NCI-H2107 treated with DMSO at 0.1 percent for 48 hours (cell line): ENCODE measurements around the gene IL7R.
"Not testable (repeated sequence)": the region's sequence is repeated elsewhere in the genome, so short reads cannot be mapped to it uniquely, and the experiment has no call there.

Experiments used
- DNase-seq: peaks from one replicate; lab custom pipeline; 2025; ENCODE audit not compliant: unreplicated experiment; lab: John Stamatoyannopoulos, UW

The IL7R gene

GRCh38 chr5:35838370-35839042, 18.2 kb upstream of the IL7R start:
- no peak for DNase-seq

DNA sequence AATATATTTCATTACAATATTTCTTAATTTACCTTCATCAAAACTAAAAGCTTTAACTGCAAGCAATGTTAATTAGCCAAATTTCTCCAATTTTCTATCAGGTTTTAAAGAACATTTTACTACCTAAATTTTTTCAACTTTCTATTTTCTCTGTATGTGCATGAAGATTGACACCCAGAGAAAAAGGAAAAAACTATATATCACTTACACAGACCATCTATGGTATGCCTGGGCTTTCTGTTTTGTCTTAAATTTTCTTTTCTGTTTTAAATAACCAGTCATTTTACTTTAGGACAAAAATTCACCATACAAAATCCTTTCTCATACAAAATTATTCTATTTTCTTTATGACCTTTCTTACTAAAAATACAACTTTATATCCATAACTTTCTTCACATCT, 13.8 kb upstream of the IL7R start:
- DNase-seq: no peak

DNA sequence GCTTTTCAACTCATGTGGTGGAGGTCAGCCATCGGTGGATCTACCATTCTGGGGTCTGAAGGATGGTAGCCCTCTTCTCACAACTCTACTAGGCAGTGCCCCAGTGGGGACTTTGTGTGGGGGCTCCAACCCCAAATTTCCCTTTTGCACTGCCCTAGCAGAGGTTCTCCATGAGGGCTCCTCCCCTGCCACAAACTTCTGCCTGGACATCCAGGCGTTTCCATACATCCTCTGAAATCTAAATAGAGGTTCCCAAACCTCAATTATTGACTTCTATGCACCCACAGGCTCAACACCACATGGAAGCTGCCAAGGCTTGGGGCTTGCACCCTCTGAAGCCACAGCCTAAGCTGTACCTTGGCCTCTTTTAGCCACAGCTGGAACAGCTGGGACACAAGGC, 11.2 kb upstream of the IL7R start:
- not testable (repeated sequence) for DNase-seq

GRCh38 chr5:35847491-35847890, 9.2 kb upstream of the IL7R start:
- DNase-seq: no peak

DNA sequence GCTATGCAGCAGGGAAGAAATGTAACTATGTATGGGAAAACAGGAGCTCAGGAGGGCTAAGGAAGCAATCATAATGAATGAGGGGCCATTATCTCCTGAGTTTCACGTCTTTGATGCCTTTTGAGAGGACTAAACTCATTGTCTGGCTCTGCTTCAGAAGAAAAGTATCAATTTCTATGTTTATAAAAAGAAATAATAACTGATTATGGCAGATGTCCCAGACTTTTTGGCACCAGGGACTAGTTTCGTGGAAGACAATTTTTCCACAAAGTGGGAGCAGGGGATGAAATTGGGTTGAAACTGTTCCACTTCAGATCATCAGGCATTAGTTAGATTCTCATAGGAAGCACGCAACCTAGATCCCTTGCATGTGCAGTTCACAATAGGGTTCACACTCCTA, 8.7 kb upstream of the IL7R start:
- DNase-seq: no peak

DNA sequence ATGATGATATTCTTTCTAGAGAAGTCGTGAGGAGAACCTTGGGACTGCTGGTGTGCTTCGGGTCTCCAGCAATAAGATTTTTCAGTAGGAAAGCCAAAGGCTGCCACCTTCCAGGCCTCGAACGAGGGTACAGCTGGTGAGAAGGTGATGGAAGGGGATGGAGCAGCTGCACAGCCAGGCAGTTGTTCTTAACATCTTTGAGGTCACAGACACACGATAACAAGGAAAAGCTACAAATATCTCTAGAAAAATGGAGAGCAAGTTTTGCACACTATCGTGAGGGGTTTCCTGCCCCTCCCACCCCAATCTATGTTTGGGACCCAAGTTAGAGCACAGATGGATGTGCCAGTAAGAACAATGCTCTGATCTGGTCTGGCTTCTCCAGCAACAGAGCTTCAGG, 6.8 kb upstream of the IL7R start:
- no peak for DNase-seq

- no peak for DNase-seq
Observed at GRCh38 chr5:35850967-35851680, 5.6 kb upstream of the IL7R start.

DNA sequence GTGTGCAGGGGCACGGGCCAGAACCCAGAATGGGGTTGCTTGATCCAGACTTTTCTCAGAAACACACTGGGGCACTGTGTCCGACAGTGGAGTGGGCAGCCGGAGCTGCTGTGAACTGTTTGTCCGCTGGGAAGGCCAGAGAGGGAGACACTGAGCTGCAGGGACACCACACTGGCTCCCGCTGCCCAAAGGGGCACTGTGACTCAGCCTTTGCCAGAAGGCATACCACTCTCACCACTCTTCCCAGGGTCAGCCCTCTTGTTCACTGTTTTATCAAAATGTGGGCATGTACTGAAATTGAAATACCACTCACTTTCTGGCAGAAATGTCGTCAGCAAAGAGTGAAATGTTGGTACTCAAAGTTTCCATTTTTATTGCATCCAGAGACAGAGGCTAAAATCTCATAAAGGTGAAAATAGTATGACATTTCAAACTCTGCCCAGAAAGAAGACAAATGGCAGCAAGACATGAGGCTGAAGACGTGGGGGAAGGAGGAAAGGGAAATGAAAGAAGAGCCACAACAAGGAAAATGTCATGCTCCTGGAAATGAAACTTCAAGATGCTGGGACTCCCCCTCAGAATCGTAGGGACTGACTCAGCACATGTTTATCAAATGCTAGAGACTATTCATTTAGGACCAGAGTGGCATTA, 4.5 kb upstream of the IL7R start:
- no peak for DNase-seq

GRCh38 chr5:35852773-35853172, 3.9 kb upstream of the IL7R start:
- DNase-seq: no peak

GRCh38 chr5:35853631-35854030, 3.1 kb upstream of the IL7R start:
- DNase-seq: no peak

DNA sequence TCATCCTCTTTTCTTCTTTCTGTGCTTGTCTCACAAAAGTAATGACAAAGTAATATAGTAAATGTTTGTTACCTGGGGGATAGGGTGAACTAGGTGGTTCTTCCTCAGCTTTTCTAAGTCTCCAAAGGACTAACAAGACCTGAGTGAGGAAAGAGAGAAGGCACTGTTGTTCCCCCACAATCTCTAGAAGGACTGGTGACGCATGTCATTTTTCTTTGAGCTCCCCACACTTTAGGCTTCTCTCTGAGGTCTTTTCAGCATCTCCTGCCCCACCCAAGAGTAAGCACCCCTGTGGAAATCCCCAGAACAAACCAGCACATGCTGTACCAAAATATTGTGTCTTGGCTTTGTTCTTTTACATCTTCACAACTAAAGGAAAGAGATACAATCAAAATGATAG, 2.4 kb upstream of the IL7R start:
- no peak for DNase-seq

- no peak for DNase-seq
Observed at GRCh38 chr5:35855187-35855586, 1.5 kb upstream of the IL7R start.

DNA sequence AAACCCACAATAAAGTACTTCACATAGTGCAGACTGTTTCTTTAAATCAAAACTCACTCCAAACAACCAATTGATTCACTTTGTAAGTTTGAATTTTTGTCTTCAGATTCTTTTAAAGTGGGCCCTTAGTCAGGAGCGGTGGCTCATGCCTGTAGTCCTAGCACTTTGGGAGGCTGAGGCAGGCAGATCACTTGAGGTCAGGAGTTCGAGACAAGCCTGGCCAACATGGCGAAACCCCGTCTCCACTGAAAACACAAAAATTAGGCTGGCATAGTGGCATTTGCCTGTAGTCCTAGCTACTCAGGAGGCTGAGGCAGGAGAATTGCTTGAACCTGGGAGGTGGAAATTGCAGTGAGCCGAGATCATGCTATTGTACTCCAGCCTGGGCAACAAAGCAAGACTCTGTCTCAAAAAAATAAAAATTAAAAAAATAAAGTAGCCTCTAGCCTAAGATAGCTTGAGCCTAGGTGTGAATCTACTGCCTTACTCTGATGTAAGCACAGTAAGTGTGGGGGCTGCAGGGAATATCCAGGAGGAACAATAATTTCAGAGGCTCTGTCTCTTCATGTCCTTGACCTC, 416 bp upstream of the IL7R start:
- not testable (repeated sequence) for DNase-seq

DNA sequence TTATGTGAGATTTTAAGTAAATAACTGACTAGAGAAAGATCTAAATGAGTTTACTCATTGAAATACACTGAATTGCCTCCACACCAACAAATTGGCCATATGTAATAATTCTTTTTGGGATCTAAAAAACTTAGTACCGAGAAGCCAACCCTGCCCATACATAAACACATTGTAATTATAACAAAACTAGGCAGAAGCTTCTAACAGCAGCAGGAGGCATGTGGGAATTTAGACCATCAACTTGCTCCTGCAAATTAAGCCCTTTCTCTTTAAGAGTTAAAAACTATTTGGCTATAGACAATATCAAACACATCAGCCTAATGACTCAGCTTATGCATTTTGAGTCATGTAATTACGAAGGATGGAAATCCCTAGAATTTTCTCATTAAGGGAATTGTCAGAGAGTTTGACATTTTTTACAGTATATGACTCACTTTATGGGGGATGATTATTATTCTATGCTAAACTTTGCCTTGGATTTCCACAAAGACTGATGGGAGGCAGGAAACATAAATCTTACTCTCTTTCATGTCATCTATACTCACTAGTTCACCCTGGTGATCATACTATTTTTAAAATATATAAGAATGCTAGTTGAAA, 1.0 kb downstream of the IL7R start:
- no peak for DNase-seq

DNA sequence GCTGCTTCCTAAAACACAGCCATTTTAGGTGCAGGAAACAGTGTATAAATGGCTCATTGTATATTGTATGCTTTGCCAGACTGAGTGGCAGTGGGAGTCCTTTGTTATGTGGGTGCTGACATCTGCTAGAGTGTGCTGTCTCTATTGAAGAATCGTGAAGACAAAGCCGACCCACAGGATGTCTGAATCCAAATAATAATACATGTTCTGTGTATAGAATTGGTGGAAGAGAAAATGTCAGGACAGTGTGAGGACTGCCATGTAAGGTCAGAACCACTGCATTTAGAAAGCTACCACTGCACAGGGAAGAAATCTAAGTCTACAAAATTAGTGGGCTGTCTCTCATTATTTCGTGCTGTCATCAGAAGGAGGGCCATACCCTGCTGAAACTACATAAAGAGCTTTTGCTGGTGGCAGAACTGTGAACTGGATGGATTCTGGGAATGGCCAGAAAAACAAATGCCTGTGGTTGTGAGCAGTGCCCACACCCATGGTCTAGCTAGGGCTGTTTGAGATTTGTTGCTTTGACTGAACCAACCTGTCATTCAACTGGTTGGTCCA, 2.5 kb downstream of the IL7R start:
- no peak for DNase-seq

GRCh38 chr5:35860686-35861085, 4.0 kb downstream of the IL7R start:
- no peak for DNase-seq

DNA sequence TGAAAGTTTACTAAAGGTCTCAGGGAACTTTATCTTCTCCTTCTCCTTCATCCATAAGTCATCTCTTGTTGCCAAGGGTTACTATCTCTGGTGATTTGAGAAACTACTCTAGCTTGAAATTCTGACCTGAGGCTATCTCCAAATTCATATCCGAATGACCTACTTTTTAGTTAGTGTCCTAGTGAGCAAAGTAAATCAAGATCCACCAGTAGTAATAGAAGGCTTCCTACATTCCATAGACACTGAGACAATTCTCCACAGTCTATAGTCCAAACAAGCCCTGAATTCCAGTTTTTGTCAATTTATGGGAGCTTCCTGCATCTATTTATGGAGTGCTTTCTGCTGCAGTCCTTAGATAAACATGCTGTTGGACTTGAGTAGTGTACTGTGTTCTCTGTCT, 5.0 kb downstream of the IL7R start:
- DNase-seq: no peak

DNA sequence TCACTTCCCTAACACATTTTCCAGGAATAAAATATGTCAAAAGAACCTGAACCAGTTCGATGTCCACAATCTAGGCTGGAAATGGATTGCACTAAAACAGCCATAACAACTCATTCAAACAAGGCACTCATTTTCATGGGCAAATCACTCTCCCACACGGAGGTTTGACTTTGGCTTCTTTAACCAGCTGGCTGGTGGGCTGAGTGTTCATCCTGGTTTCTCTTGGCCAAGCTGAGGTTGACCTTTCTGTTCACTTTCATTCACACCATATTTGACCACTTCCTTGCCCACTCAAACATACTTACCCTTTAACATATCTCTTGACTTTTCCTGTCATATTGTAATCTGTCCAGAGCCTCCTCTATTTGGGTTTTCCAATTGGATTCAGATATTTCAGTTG, 5.4 kb downstream of the IL7R start:
- no peak for DNase-seq

GRCh38 chr5:35863159-35863558, 6.5 kb downstream of the IL7R start:
- no peak for DNase-seq

GRCh38 chr5:35867998-35868397, 11.3 kb downstream of the IL7R start:
- DNase-seq: no peak

GRCh38 chr5:35869685-35870277, 13.1 kb downstream of the IL7R start:
- no peak for DNase-seq
